ENCODE results near the gene MRPS10.

- TF ChIP-seq EP300 (IDR thresholded peaks at IDR 0.05) (no peak), POLR2A (IDR thresholded peaks at IDR 0.05) (no peak), CTCF (IDR thresholded peaks at IDR 0.05) (no peak)
Observed at GRCh38 chr6:42184475-42184874, 33.2 kb downstream of the MRPS10 start.
